CD14-positive monocyte (primary cell): Measurements from ENCODE around the gene CAMK4. TPM values are rescaled to one million over a fixed set of nuclear protein-coding genes. Genes with fewer than 3 reads are reported as not detected.

Experiments used
- DNase-seq, 3 donors: peaks; one replicate each; pipeline ENCODE4 v3.0.0-alpha.2; 2011 to 2022
- H2AFZ ChIP-seq: 2 replicates; pipeline ENCODE4 v1.6.0; 2012; ENCODE audit warnings: mild to moderate bottlenecking, low read depth, low read length, inconsistent platforms; ENCODE audit not compliant: insufficient read depth, poor library complexity, severe bottlenecking
- H3K27ac ChIP-seq, 2 donors: 1 replicate in 1 of 2; 2 replicates in 1 of 2; pipeline ENCODE4 v1.5.1; 2012 to 2013; ENCODE audit warnings: low read length in 2 of 2, control low read depth in 1 of 2, inconsistent platforms in 1 of 2, low read depth in 1 of 2, mild to moderate bottlenecking in 1 of 2
- H3K27me3 ChIP-seq, 2 donors: one replicate each; pipeline versions ENCODE4 v1.6.0 to v1.6.1; 2011 to 2013; ENCODE audit warnings: low read length in 2 of 2; ENCODE audit not compliant: control insufficient read depth in 2 of 2, insufficient read depth in 2 of 2
- H3K36me3 ChIP-seq, 2 donors: replicated peaks in 1 of 2; 1 replicate in 1 of 2; 2 replicates in 1 of 2; pipeline versions ENCODE4 v1.5.1 to v1.6.1; 2012 to 2013; ENCODE audit warnings: low read length in 2 of 2, control low read depth in 1 of 2, inconsistent platforms in 1 of 2, mild to moderate bottlenecking in 1 of 2; ENCODE audit not compliant: insufficient read depth in 2 of 2, control insufficient read depth in 1 of 2
- H3K4me1 ChIP-seq, 2 donors: 1 replicate in 1 of 2; 2 replicates in 1 of 2; pipeline versions ENCODE4 v1.5.1 to v1.6.1; 2012 to 2013; ENCODE audit warnings: low read length in 2 of 2, control low read depth in 1 of 2, inconsistent platforms in 1 of 2, mild to moderate bottlenecking in 1 of 2, moderate library complexity in 1 of 2; ENCODE audit not compliant: insufficient read depth in 2 of 2, control insufficient read depth in 1 of 2
- H3K4me2 ChIP-seq: replicated peaks from 2 replicates; pipeline ENCODE3; 2012; ENCODE audit warnings: low read length, moderate library complexity, mild to moderate bottlenecking; ENCODE audit not compliant: poor library complexity, severe bottlenecking; ENCODE audit errors: extremely low read depth
- H3K4me3 ChIP-seq, 3 experiments: fragments of 200-600 bp in 1 of 3; sonication (generic) in 1 of 3; replicated peaks in 1 of 3; 1 replicate in 2 of 3; 2 replicates in 1 of 3; pipeline ENCODE4 v1.5.1; 2011 to 2013; ENCODE audit warnings: low read length in 3 of 3, mild to moderate bottlenecking in 3 of 3, control low read depth in 2 of 3, low read depth in 2 of 3, inconsistent platforms in 1 of 3, moderate library complexity in 1 of 3
- H3K79me2 ChIP-seq: 2 replicates; pipeline ENCODE4 v1.6.0; 2012; ENCODE audit warnings: mild to moderate bottlenecking, control low read depth, inconsistent platforms, low read length, moderate library complexity; ENCODE audit not compliant: insufficient read depth
- H3K9ac ChIP-seq: 2 replicates; pipeline ENCODE4 v1.6.0; 2017; ENCODE audit warnings: low read length, mild to moderate bottlenecking; ENCODE audit not compliant: insufficient read depth, poor library complexity, severe bottlenecking
- H3K9me3 ChIP-seq, 2 donors: replicated peaks in 1 of 2; 1 replicate in 1 of 2; 2 replicates in 1 of 2; pipeline versions ENCODE4 v1.5.1 to v1.6.1; 2012 to 2013; ENCODE audit warnings: low read length in 2 of 2, control low read depth in 1 of 2; ENCODE audit not compliant: control insufficient read depth in 1 of 2, insufficient read depth in 1 of 2
- H4K20me1 ChIP-seq: 2 replicates; pipeline ENCODE4 v1.6.0; 2012; ENCODE audit warnings: mild to moderate bottlenecking, low read length, control low read depth, moderate library complexity; ENCODE audit not compliant: insufficient read depth
- H3K27ac Mint-ChIP-seq, 7 donors: one replicate each; pipeline ENCODE4 v1.8.0; 2020; ENCODE audit warnings: mild to moderate bottlenecking in 7 of 7, mixed read lengths in 7 of 7, moderate library complexity in 6 of 7, inconsistent platforms in 2 of 7
- H3K27me3 Mint-ChIP-seq, 3 donors: one replicate each; pipeline ENCODE4 v1.8.0; 2021 to 2022; ENCODE audit warnings: low read depth in 3 of 3, mild to moderate bottlenecking in 3 of 3, mixed read lengths in 3 of 3, moderate library complexity in 3 of 3, inconsistent platforms in 1 of 3
- H3K36me3 Mint-ChIP-seq, 2 donors: one replicate each; pipeline ENCODE4 v1.8.0; 2020; ENCODE audit warnings: mixed read lengths in 2 of 2, inconsistent platforms in 1 of 2, mild to moderate bottlenecking in 1 of 2
- H3K4me1 Mint-ChIP-seq: one replicate; pipeline ENCODE4 v1.8.0; 2020; ENCODE audit warnings: mild to moderate bottlenecking, mixed read lengths
- H3K4me3 Mint-ChIP-seq, 2 donors: one replicate each; pipeline ENCODE4 v1.8.0; 2020; ENCODE audit warnings: mild to moderate bottlenecking in 2 of 2, mixed read lengths in 2 of 2, moderate library complexity in 1 of 2
- H3K9me3 Mint-ChIP-seq, 7 donors: one replicate each; pipeline ENCODE4 v1.8.0; 2020 to 2022; ENCODE audit warnings: mixed read lengths in 7 of 7, mild to moderate bottlenecking in 6 of 7, moderate library complexity in 6 of 7, inconsistent platforms in 2 of 7
- WGBS: methylation state at CpG from one replicate; pipeline ENCODE4 v1.1.5; 2013; ENCODE audit warnings: missing lambda C conversion rate; ENCODE audit not compliant: insufficient coverage; 5-methylcytosine and 5-hydroxymethylcytosine counted together
- intact Hi-C, 2 donors: fragments of 100-400 bp; cut with micrococcal nuclease; formaldehyde crosslinking; loops; one replicate each; pipeline versions ENCODE4 v1.15.0 to v1.15.1; 2023
- polyA plus RNA-seq, 3 donors: library from polyadenylated mRNA; depleted of rRNA in 1 of 3; unstranded in 2 of 3; stranded (reverse) in 1 of 3; fragments of 300-500 nt in 2 of 3; fragments of >200 nt in 1 of 3; fragmentation: Illumina TruSeq in 2 of 3; gene quantifications; 1 replicate in 2 of 3; 2 replicates in 1 of 3; pipeline ENCODE4 v1.2.3, GENCODE V29; 2012 to 2021
- TF ChIP-seq, protein P1 (sequence below): fragments of 200-600 bp; IDR thresholded peaks from one replicate; pipeline ENCODE4 v1.8.0; 2022; ENCODE audit warnings: antibody characterized with exemption, mild to moderate bottlenecking

CAMK4 gene
- polyA plus RNA-seq, 3 donors, result 0.24 to 0.28 TPM; not detected in 1

DNA sequence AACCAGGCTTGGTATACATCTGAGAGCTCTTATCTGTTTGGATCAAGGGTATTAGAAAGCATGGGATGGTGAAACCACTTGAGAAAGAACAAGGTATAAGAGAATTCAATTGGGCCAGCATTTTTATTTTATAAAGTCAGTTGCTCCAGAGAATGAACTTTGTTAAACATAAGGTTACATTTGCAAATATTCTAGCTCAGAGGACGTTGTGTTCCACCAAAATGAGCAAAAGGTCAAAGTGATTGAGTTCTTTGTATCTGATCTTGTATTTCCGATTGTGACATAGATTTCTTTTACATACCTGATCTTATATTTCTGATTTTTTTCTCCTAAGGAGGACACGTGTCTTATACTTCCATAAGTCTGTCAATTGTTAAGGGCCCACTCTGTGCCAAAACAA is 296.7 kb downstream of the CAMK4 start:
- Mint-ChIP-seq H3K27ac (no peak overlapping the region), H3K4me3 (no peak overlapping the region), H3K36me3 (no peaks in the 10 kb centered on the region), H3K4me1 (no peaks in the 10 kb centered on the region), H3K27me3 (peaks cover 1 to 3% (median 2%) of the 10 kb centered on the region in 3 donors), H3K9me3 (no peaks in the 10 kb centered on the region)
- intact Hi-C loops, result no loop called here
- Histone ChIP-seq H3K9me3 (no peaks in the 10 kb centered on the region), H3K79me2 (no peaks in the 10 kb centered on the region), H3K4me1 (no peaks in the 10 kb centered on the region), H3K9ac (no peak overlapping the region), H3K4me2 (no peak overlapping the region), H3K27me3 (no peaks in the 10 kb centered on the region), H3K4me3 (no peak overlapping the region), H3K36me3 (no peaks in the 10 kb centered on the region), H2AFZ (no peak overlapping the region), H3K27ac (no peak overlapping the region), H4K20me1 (no peaks in the 10 kb centered on the region)
- no peak for DNase-seq
- TF ChIP-seq, protein P1, sequence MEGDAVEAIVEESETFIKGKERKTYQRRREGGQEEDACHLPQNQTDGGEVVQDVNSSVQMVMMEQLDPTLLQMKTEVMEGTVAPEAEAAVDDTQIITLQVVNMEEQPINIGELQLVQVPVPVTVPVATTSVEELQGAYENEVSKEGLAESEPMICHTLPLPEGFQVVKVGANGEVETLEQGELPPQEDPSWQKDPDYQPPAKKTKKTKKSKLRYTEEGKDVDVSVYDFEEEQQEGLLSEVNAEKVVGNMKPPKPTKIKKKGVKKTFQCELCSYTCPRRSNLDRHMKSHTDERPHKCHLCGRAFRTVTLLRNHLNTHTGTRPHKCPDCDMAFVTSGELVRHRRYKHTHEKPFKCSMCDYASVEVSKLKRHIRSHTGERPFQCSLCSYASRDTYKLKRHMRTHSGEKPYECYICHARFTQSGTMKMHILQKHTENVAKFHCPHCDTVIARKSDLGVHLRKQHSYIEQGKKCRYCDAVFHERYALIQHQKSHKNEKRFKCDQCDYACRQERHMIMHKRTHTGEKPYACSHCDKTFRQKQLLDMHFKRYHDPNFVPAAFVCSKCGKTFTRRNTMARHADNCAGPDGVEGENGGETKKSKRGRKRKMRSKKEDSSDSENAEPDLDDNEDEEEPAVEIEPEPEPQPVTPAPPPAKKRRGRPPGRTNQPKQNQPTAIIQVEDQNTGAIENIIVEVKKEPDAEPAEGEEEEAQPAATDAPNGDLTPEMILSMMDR, result no peak
- WGBS, result 100% methylated on average over 1 of the region's 3 CpGs

DNA sequence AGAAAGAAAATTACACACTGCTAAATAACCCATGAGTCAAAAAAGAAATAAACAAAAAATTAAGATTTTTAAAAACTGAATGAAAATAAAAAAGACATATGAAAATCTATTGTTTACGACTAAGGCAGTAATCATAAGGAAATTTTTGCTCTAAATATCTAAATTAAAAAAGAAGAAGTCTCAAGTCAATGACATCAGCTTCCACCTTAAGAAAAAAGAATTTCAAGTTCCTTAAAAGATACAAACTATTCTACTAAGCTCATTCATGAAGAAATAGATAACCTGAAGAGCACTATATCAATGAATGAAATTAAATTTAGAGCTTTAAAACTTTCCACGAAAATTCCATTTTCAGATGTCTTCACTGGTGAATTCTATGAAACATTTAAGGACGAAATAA is 303.9 kb downstream of the CAMK4 start:
- intact Hi-C loops, result no loop called here
- Histone ChIP-seq H2AFZ (no peak overlapping the region), H3K9ac (no peak overlapping the region), H3K4me3 (no peak overlapping the region), H4K20me1 (no peaks in the 10 kb centered on the region), H3K27me3 (no peaks in the 10 kb centered on the region), H3K9me3 (no peaks in the 10 kb centered on the region), H3K27ac (no peak overlapping the region), H3K36me3 (no peaks in the 10 kb centered on the region), H3K4me1 (peaks cover 33 to 52% of the 10 kb centered on the region in 2 donors), H3K79me2 (no peaks in the 10 kb centered on the region), H3K4me2 (no peak overlapping the region)
- H3K36me3 Mint-ChIP-seq, result no peaks in the 10 kb centered on the region
- peaks cover 0 to 3% (median 0%) of the 10 kb centered on the region in 7 donors for H3K9me3 Mint-ChIP-seq
- peaks cover 43% of the 10 kb centered on the region for H3K4me1 Mint-ChIP-seq
- H3K4me3 Mint-ChIP-seq, result no peak overlapping the region
- peak in 2 of 3 donors; percentile 46 to 56 for DNase-seq
- H3K27ac Mint-ChIP-seq, result peak overlapping the region in 6 of 7 donors; percentile 71 to 86 (median 76)
- TF ChIP-seq, protein P1, result no peak
- H3K27me3 Mint-ChIP-seq, result peaks cover 0 to 4% (median 2%) of the 10 kb centered on the region in 3 donors
- no CpG with 5 or more reads among the region's 3 CpGs for WGBS
